GM06990 (cell line): ENCODE data around the gene LGALS3BP.
"Not testable (repeated sequence)": the region's sequence is repeated elsewhere in the genome, so short reads cannot be mapped to it uniquely, and the experiment has no call there.

Experiments used
- DNase-seq: peaks from one replicate; pipeline ENCODE4 v3.0.0-alpha.2; 2011; ENCODE audit not compliant: insufficient read length; ENCODE audit errors: extremely low read depth
- H3K27me3 ChIP-seq: replicated peaks from 2 replicates; pipeline ENCODE4 v1.6.0; 2011; ENCODE audit warnings: low read length; ENCODE audit not compliant: control insufficient read depth, insufficient read depth
- H3K36me3 ChIP-seq: 2 replicates; pipeline ENCODE4 v1.5.1; 2011; ENCODE audit warnings: low read length; ENCODE audit not compliant: control insufficient read depth, insufficient read depth
- H3K4me3 ChIP-seq: replicated peaks from 2 replicates; pipeline ENCODE4 v1.5.1; 2011; ENCODE audit warnings: low read depth, mild to moderate bottlenecking, control low read depth, low read length
- TF ChIP-seq, protein P1 (sequence below): IDR thresholded peaks from 2 replicates; pipeline ENCODE4 v1.5.1; 2011; ENCODE audit warnings: low read length, control low read depth, mild to moderate bottlenecking, inconsistent platforms; ENCODE audit not compliant: insufficient read depth, poor library complexity, severe bottlenecking

The LGALS3BP gene

DNA sequence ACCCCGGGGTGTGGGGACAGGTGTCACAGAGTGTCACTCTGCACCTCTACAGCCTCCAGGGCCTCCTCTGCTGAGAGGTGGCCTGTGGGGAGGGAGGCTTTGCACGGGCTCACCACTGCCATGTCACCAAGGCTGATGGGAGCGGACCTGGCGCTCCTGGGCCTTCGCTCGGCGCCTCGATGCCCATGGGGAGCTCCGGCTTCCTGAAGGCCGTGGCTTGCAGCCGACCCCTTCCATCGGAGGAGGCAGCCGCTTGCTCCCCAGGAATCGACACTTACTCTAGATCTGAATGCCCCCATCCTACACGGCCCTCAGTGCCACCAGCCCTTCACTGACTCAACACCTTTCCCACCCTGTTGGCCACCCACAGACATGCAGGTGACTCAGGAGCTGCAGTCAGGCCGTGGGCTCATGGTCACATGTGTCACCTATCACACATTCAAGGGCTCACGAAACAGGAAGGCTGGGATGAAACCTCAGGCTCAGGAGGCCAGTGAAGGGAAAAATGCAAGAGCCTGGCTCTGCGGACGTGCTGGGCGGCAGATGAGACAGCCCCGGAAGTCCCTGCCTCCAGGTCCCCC is 11.9 kb downstream of the LGALS3BP start:
- no peak overlapping the region for H3K4me3 ChIP-seq
- TF ChIP-seq, protein P1, sequence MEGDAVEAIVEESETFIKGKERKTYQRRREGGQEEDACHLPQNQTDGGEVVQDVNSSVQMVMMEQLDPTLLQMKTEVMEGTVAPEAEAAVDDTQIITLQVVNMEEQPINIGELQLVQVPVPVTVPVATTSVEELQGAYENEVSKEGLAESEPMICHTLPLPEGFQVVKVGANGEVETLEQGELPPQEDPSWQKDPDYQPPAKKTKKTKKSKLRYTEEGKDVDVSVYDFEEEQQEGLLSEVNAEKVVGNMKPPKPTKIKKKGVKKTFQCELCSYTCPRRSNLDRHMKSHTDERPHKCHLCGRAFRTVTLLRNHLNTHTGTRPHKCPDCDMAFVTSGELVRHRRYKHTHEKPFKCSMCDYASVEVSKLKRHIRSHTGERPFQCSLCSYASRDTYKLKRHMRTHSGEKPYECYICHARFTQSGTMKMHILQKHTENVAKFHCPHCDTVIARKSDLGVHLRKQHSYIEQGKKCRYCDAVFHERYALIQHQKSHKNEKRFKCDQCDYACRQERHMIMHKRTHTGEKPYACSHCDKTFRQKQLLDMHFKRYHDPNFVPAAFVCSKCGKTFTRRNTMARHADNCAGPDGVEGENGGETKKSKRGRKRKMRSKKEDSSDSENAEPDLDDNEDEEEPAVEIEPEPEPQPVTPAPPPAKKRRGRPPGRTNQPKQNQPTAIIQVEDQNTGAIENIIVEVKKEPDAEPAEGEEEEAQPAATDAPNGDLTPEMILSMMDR: no peak
- no peaks in the 10 kb centered on the region; the same call in 1 of the 2 replicates for H3K27me3 ChIP-seq
- no peaks in the 10 kb centered on the region for H3K36me3 ChIP-seq
- DNase-seq: no peak

- Histone ChIP-seq H3K4me3 (no peak overlapping the region), H3K27me3 (no peaks in the 10 kb centered on the region; the same call in 1 of the 2 replicates), H3K36me3 (no peaks in the 10 kb centered on the region)
- TF ChIP-seq, protein P1: no peak
- no peak for DNase-seq
These were observed 12.7 kb downstream of the LGALS3BP start for GRCh38 chr17:78966910-78967600.

DNA sequence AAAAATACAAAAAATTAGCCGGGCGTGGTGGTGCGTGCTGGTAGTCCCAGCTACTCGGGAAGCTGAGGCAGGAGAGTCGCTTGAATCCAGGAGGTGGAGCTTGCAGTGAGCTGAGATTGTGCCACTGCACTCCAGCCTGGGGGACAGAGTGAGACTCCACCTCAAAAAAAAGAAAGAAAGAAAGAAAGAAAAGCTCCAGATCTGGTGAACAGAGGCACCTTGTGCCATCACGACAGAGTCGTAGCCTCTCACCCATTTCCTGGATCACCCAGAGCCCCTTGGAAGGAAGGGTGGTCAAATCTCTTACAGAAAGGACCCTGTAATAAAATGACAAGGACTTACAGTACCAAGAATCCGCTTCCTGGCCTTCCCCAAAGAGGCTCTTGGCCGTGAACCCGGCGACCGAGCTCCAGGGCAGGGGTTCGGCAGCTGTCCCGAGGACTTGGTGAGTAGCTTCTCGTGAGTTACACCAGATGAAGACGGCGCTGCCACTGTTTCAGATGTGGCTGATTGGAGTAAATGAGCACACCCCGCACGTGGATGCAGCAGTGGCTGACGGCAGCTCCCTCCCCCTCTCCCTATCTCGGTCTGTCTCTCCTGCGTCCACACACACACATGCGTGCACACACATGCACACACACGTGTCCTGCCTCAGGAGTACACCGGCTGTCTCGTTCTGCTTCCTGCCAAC is 13.5 kb downstream of the LGALS3BP start:
- Histone ChIP-seq H3K27me3 (no peaks in the 10 kb centered on the region; the same call in 1 of the 2 replicates), H3K36me3 (no peaks in the 10 kb centered on the region), H3K4me3 (no peak overlapping the region)
- DNase-seq: no peak
- TF ChIP-seq, protein P1: no peak

DNA sequence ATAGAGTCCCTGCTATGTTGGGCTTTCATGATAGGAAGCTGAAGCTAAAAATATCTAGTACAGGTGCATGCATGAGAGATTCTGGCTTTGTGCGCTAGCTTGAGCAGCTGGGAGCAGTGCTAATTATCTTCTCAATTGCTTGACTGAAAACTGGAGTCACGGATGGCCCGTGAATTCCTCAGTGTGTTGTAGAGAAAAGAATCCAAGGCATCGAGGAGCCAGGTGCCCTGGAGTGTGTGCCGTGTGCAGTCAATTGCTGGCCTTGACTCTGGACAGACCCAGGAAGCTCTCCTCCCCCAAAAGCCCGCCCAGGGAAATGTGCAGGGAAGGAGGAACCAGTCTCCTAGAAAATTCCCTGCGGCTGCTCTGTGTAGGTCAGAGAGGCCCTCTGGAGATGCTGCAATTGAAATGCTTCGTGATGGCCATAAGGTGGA is 14.2 kb downstream of the LGALS3BP start:
- TF ChIP-seq, protein P1: no peak
- no peaks in the 10 kb centered on the region; the same call in 1 of the 2 replicates for H3K27me3 ChIP-seq
- H3K4me3 ChIP-seq: no peak overlapping the region
- DNase-seq: no peak
- no peaks in the 10 kb centered on the region for H3K36me3 ChIP-seq

GRCh38 chr17:78963378-78963777 is 16.3 kb downstream of the LGALS3BP start:
- TF ChIP-seq, protein P1: no peak
- H3K4me3 ChIP-seq: no peak overlapping the region
- DNase-seq: no peak
- H3K36me3 ChIP-seq: no peaks in the 10 kb centered on the region
- no peaks in the 10 kb centered on the region; the same call in 1 of the 2 replicates for H3K27me3 ChIP-seq

- H3K27me3 ChIP-seq, H3K4me3 ChIP-seq, H3K36me3 ChIP-seq, DNase-seq: not testable (repeated sequence)
These were observed 16.8 kb downstream of the LGALS3BP start for GRCh38 chr17:78962984-78963348.
